H1 (cell line): ENCODE data around the gene AKAP9. TPM values are rescaled to one million over a fixed set of nuclear protein-coding genes. Genes with fewer than 3 reads are reported as not detected.

Source experiments
- EP300 ChIP-seq, 2 experiments: IDR thresholded peaks; 1 replicate in 1 of 2; 2 replicates in 1 of 2; pipeline ENCODE4 v1.6.1; 2011 to 2012; ENCODE audit warnings: low read depth in 2 of 2, low read length in 2 of 2, mild to moderate bottlenecking in 2 of 2, borderline replicate concordance in 1 of 2, inconsistent platforms in 1 of 2, moderate library complexity in 1 of 2
- HDAC2 ChIP-seq, 2 experiments: fragments of 300-600 bp in 1 of 2; sonication (generic) in 1 of 2; IDR thresholded peaks; 2 replicates each; pipeline ENCODE4 v1.6.1; 2011 to 2012; ENCODE audit warnings: low read depth in 2 of 2, low read length in 2 of 2, mild to moderate bottlenecking in 2 of 2, moderate library complexity in 2 of 2, borderline replicate concordance in 1 of 2, inconsistent platforms in 1 of 2
- POLR2A ChIP-seq, 2 experiments: IDR thresholded peaks; 1 replicate in 1 of 2; 2 replicates in 1 of 2; pipeline ENCODE4 v1.6.1; 2011; ENCODE audit warnings: low read depth in 2 of 2, low read length in 2 of 2, mild to moderate bottlenecking in 2 of 2; ENCODE audit errors: control extremely low read depth in 1 of 2
- SIRT6 ChIP-seq: IDR thresholded peaks from one replicate; pipeline ENCODE4 v1.7.1; 2012; ENCODE audit warnings: low read length, inconsistent platforms
- SRF ChIP-seq: IDR thresholded peaks from 2 replicates; pipeline ENCODE4 v1.6.1; 2011; ENCODE audit warnings: mild to moderate bottlenecking, low read depth, low read length, moderate library complexity
- polyA plus RNA-seq, 7 experiments: library from polyadenylated mRNA; depleted of rRNA in 3 of 7; stranded (reverse) in 5 of 7; unstranded in 2 of 7; fragments of >200 nt in 5 of 7; fragments of 200-250 nt in 2 of 7; gene quantifications; 1 replicate in 5 of 7; 2 replicates in 1 of 7; 4 replicates in 1 of 7; pipeline versions ENCODE4 v1.2.1 to v1.2.3, GENCODE V29; 2011 to 2013; ENCODE audit warnings: missing spikeins in 2 of 7, mixed read lengths in 2 of 7
- total RNA-seq: library from RNA; stranded (reverse); fragmentation: NEBNext Ultra II Directional; extraction: Animal tissue kit (Norgen Biotek cat#: 25700); gene quantifications from 2 replicates; pipeline ENCODE4 v1.2.1, GENCODE V29; 2021
- TF ChIP-seq, protein P1 (sequence below): fragments of 300-600 bp; sonication (generic); IDR thresholded peaks from 2 replicates; pipeline ENCODE4 v1.7.1; 2012; ENCODE audit warnings: low read length, moderate library complexity, mild to moderate bottlenecking, inconsistent platforms; ENCODE audit not compliant: insufficient replicate concordance

AKAP9 gene
- total and polyA plus RNA-seq, 2 of the 8 experiments (the other 6 are each of a cell fraction or from before 2014, with no cell fraction given), result 6.2 to 26.3 TPM

DNA sequence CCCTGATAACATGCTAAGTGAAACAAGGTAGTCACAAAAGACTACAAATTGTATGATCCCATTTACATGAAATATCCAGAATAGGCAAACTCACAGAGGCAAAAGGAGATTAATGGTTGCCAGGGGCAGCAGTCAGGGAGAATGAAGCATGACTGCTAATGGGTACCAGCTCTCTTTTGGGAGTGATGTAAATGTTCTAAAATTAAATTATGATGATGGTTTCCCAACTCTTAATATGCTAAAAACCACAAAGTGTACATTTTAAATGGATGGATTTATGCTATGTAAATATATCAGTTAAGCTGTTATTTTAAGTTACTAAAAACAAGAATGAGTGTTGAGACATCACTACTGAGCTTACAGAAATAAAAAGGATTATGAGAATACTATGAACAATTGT, 181.0 kb downstream of the AKAP9 start (continued):
- TF ChIP-seq EP300 (IDR thresholded peaks at IDR 0.05; ENCODE audit: borderline replicate concordance in 1 of 2, low read depth in 2 of 2, low read length in 2 of 2) (no peak), HDAC2 (IDR thresholded peaks at IDR 0.05; ENCODE audit: borderline replicate concordance in 1 of 2, low read depth in 2 of 2, low read length in 2 of 2) (no peak), SRF (no peak), SIRT6 (no peak), POLR2A (IDR thresholded peaks at IDR 0.05; ENCODE audit: control extremely low read depth in 1 of 2, low read depth in 2 of 2, low read length in 2 of 2) (no peak)
- TF ChIP-seq, protein P1, sequence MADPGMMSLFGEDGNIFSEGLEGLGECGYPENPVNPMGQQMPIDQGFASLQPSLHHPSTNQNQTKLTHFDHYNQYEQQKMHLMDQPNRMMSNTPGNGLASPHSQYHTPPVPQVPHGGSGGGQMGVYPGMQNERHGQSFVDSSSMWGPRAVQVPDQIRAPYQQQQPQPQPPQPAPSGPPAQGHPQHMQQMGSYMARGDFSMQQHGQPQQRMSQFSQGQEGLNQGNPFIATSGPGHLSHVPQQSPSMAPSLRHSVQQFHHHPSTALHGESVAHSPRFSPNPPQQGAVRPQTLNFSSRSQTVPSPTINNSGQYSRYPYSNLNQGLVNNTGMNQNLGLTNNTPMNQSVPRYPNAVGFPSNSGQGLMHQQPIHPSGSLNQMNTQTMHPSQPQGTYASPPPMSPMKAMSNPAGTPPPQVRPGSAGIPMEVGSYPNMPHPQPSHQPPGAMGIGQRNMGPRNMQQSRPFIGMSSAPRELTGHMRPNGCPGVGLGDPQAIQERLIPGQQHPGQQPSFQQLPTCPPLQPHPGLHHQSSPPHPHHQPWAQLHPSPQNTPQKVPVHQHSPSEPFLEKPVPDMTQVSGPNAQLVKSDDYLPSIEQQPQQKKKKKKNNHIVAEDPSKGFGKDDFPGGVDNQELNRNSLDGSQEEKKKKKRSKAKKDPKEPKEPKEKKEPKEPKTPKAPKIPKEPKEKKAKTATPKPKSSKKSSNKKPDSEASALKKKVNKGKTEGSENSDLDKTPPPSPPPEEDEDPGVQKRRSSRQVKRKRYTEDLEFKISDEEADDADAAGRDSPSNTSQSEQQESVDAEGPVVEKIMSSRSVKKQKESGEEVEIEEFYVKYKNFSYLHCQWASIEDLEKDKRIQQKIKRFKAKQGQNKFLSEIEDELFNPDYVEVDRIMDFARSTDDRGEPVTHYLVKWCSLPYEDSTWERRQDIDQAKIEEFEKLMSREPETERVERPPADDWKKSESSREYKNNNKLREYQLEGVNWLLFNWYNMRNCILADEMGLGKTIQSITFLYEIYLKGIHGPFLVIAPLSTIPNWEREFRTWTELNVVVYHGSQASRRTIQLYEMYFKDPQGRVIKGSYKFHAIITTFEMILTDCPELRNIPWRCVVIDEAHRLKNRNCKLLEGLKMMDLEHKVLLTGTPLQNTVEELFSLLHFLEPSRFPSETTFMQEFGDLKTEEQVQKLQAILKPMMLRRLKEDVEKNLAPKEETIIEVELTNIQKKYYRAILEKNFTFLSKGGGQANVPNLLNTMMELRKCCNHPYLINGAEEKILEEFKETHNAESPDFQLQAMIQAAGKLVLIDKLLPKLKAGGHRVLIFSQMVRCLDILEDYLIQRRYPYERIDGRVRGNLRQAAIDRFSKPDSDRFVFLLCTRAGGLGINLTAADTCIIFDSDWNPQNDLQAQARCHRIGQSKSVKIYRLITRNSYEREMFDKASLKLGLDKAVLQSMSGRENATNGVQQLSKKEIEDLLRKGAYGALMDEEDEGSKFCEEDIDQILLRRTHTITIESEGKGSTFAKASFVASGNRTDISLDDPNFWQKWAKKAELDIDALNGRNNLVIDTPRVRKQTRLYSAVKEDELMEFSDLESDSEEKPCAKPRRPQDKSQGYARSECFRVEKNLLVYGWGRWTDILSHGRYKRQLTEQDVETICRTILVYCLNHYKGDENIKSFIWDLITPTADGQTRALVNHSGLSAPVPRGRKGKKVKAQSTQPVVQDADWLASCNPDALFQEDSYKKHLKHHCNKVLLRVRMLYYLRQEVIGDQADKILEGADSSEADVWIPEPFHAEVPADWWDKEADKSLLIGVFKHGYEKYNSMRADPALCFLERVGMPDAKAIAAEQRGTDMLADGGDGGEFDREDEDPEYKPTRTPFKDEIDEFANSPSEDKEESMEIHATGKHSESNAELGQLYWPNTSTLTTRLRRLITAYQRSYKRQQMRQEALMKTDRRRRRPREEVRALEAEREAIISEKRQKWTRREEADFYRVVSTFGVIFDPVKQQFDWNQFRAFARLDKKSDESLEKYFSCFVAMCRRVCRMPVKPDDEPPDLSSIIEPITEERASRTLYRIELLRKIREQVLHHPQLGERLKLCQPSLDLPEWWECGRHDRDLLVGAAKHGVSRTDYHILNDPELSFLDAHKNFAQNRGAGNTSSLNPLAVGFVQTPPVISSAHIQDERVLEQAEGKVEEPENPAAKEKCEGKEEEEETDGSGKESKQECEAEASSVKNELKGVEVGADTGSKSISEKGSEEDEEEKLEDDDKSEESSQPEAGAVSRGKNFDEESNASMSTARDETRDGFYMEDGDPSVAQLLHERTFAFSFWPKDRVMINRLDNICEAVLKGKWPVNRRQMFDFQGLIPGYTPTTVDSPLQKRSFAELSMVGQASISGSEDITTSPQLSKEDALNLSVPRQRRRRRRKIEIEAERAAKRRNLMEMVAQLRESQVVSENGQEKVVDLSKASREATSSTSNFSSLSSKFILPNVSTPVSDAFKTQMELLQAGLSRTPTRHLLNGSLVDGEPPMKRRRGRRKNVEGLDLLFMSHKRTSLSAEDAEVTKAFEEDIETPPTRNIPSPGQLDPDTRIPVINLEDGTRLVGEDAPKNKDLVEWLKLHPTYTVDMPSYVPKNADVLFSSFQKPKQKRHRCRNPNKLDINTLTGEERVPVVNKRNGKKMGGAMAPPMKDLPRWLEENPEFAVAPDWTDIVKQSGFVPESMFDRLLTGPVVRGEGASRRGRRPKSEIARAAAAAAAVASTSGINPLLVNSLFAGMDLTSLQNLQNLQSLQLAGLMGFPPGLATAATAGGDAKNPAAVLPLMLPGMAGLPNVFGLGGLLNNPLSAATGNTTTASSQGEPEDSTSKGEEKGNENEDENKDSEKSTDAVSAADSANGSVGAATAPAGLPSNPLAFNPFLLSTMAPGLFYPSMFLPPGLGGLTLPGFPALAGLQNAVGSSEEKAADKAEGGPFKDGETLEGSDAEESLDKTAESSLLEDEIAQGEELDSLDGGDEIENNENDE, result no peak
